Endothelial cell of umbilical vein (primary cell): ENCODE data around the gene EPN3.

Source experiments
- EZH2 ChIP-seq: IDR thresholded peaks from 2 replicates; pipeline ENCODE4 v1.6.1; 2012; ENCODE audit warnings: borderline replicate concordance, low read depth, mild to moderate bottlenecking, moderate library complexity, low read length, inconsistent platforms; ENCODE audit not compliant: severe bottlenecking
- FOS ChIP-seq: IDR thresholded peaks from 2 replicates; pipeline ENCODE4 v1.6.1; 2011; ENCODE audit warnings: mild to moderate bottlenecking, low read length, moderate library complexity, borderline replicate concordance; ENCODE audit not compliant: insufficient read depth
- MYC ChIP-seq: IDR thresholded peaks from one replicate; pipeline ENCODE4 v1.6.1; 2011; ENCODE audit warnings: mild to moderate bottlenecking, low read depth, low read length
- POLR2A ChIP-seq: IDR thresholded peaks from 2 replicates; pipeline ENCODE4 v1.6.1; 2012; ENCODE audit warnings: low read depth, mild to moderate bottlenecking, control low read depth, low read length
- POLR2AphosphoS5 ChIP-seq: IDR thresholded peaks from 2 replicates; pipeline ENCODE4 v1.6.1; 2012; ENCODE audit warnings: low read depth, mild to moderate bottlenecking, control low read depth, low read length, moderate library complexity; ENCODE audit not compliant: insufficient read depth
- TF ChIP-seq, protein P1 (sequence below), 2 donors: IDR thresholded peaks; 1 replicate in 1 of 2; 2 replicates in 1 of 2; pipeline ENCODE4 v1.5.1; 2011; ENCODE audit warnings: low read length in 2 of 2, mild to moderate bottlenecking in 2 of 2, moderate library complexity in 2 of 2, control low read depth in 1 of 2, inconsistent platforms in 1 of 2, low read depth in 1 of 2; ENCODE audit not compliant: insufficient read depth in 1 of 2; ENCODE audit errors: extremely low read depth in 1 of 2
- TF ChIP-seq, protein P2 (sequence below): IDR thresholded peaks from 2 replicates; pipeline ENCODE4 v1.6.1; 2011; ENCODE audit not compliant: insufficient read depth, insufficient read length

DNA sequence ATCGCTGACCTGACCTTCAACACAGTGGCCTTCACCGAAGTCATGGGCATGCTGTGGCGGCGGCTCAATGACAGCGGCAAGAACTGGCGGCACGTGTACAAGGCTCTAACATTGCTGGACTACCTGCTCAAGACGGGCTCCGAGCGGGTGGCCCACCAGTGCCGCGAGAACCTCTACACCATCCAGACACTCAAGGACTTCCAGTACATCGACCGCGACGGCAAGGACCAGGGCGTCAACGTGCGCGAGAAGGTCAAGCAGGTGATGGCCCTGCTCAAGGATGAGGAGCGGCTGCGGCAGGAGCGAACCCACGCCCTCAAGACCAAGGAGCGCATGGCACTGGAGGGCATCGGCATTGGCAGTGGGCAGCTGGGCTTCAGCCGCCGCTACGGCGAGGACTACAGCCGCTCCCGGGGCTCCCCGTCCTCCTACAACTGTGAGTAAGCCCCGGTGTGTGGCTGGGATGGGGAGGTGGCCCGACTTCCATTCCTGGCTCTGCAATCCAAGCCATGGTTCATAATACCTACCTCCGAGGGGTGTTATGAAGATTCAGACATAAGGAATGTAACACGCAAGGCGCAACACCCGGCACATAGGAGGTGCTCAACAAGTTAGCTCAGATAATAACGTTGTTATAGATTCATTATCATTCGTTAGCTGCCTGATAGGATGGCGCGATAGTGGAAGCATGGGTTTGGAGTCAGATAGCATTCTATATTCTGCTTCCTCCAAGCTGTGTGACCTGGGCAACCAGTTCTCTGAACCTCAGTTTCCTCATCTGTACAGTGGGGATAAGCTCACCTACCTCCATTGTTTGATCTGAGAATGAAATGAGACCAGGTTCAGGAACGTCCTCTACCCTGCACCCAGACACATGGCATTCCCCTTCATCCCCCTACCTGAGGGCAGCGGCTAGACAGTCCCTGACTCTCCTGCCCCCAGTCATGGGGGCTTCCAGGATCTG, 4.4 kb downstream of the EPN3 start:
- TF ChIP-seq POLR2A (no peak), EZH2 (no peak), MYC (no peak), POLR2AphosphoS5 (no peak), FOS (no peak)
- TF ChIP-seq, protein P1, sequence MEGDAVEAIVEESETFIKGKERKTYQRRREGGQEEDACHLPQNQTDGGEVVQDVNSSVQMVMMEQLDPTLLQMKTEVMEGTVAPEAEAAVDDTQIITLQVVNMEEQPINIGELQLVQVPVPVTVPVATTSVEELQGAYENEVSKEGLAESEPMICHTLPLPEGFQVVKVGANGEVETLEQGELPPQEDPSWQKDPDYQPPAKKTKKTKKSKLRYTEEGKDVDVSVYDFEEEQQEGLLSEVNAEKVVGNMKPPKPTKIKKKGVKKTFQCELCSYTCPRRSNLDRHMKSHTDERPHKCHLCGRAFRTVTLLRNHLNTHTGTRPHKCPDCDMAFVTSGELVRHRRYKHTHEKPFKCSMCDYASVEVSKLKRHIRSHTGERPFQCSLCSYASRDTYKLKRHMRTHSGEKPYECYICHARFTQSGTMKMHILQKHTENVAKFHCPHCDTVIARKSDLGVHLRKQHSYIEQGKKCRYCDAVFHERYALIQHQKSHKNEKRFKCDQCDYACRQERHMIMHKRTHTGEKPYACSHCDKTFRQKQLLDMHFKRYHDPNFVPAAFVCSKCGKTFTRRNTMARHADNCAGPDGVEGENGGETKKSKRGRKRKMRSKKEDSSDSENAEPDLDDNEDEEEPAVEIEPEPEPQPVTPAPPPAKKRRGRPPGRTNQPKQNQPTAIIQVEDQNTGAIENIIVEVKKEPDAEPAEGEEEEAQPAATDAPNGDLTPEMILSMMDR (IDR thresholded peaks at IDR 0.05; ENCODE audit: extremely low read depth in 1 of 2, insufficient read depth in 1 of 2, low read depth in 1 of 2, low read length in 2 of 2): no peak
- TF ChIP-seq, protein P2, sequence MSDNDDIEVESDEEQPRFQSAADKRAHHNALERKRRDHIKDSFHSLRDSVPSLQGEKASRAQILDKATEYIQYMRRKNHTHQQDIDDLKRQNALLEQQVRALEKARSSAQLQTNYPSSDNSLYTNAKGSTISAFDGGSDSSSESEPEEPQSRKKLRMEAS: no peak
